DND-41 (cell line): ENCODE results near the gene COPS8.

Source experiments
- EZH2 ChIP-seq: IDR thresholded peaks from 3 replicates; pipeline ENCODE4 v1.6.1; 2012; ENCODE audit warnings: borderline replicate concordance, low read depth, mild to moderate bottlenecking, moderate library complexity, low read length, inconsistent platforms; ENCODE audit not compliant: severe bottlenecking
- TF ChIP-seq, protein P1 (sequence below): IDR thresholded peaks from 2 replicates; pipeline ENCODE4 v1.5.1; 2012; ENCODE audit warnings: borderline replicate concordance, low read length, moderate library complexity, mild to moderate bottlenecking; ENCODE audit not compliant: poor library complexity, severe bottlenecking; ENCODE audit errors: extremely low read depth

DNA sequence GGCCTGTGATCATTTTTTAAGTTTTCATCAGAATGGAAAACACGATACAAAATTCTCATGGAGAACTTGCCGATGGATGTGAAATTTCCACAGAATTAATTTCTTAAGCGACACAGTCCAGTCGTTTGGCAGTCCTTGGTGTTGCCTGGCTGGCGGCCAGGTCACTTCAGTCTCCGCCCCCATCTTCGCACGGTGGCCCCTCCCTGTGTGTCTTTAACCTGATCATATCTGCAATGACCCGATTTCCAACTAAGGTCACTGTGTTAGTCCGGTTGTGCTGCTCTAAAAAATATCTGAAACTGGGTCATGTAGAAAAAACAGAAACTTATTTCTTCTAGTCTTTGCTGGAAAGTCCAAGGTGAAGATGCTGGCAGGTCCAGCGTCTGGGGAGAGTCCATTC, 44.5 kb upstream of the COPS8 start:
- no peak for TF ChIP-seq EZH2
- TF ChIP-seq, protein P1, sequence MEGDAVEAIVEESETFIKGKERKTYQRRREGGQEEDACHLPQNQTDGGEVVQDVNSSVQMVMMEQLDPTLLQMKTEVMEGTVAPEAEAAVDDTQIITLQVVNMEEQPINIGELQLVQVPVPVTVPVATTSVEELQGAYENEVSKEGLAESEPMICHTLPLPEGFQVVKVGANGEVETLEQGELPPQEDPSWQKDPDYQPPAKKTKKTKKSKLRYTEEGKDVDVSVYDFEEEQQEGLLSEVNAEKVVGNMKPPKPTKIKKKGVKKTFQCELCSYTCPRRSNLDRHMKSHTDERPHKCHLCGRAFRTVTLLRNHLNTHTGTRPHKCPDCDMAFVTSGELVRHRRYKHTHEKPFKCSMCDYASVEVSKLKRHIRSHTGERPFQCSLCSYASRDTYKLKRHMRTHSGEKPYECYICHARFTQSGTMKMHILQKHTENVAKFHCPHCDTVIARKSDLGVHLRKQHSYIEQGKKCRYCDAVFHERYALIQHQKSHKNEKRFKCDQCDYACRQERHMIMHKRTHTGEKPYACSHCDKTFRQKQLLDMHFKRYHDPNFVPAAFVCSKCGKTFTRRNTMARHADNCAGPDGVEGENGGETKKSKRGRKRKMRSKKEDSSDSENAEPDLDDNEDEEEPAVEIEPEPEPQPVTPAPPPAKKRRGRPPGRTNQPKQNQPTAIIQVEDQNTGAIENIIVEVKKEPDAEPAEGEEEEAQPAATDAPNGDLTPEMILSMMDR: no peak
